Measurements from ENCODE around the gene CLEC2D.

GRCh38 chr12:9701380-9702154 is 32.1 kb downstream of the CLEC2D start:
- TF ChIP-seq CTCF (conservative IDR thresholded peaks at IDR 0.05; ENCODE audit: low read length) = no peak
- no peak for TF ChIP-seq EZH2phosphoT487 (IDR thresholded peaks at IDR 0.05; ENCODE audit: borderline replicate concordance, low read depth, low read length)

Data from OCI-LY7 (cell line).